IPS-20b (cell line): ENCODE results near the gene RDH5.

Experiments
- H3K27ac ChIP-seq: one replicate; pipeline ENCODE4 v1.5.1; 2013; ENCODE audit warnings: low read length
- H3K27me3 ChIP-seq: 2 replicates; pipeline ENCODE4 v1.6.1; 2013; ENCODE audit warnings: mild to moderate bottlenecking, low read length, inconsistent platforms; ENCODE audit not compliant: insufficient read depth
- H3K36me3 ChIP-seq: 2 replicates; pipeline ENCODE4 v1.6.1; 2013; ENCODE audit warnings: low read depth, mild to moderate bottlenecking, inconsistent platforms, low read length, moderate library complexity; ENCODE audit not compliant: insufficient read depth
- H3K4me1 ChIP-seq: 2 replicates; pipeline ENCODE4 v1.6.1; 2013; ENCODE audit warnings: mild to moderate bottlenecking, control low read depth, inconsistent platforms, low read length, moderate library complexity; ENCODE audit not compliant: insufficient read depth
- H3K4me3 ChIP-seq: 2 replicates; pipeline ENCODE4 v1.5.1; 2013; ENCODE audit warnings: mild to moderate bottlenecking, low read length, inconsistent platforms
- H3K9ac ChIP-seq: 2 replicates; pipeline ENCODE4 v1.6.1; 2013; ENCODE audit warnings: low read depth, mild to moderate bottlenecking, inconsistent platforms, low read length, moderate library complexity
- H3K9me3 ChIP-seq: 2 replicates; pipeline ENCODE4 v1.6.1; 2013; ENCODE audit warnings: mild to moderate bottlenecking, low read depth, low read length, inconsistent platforms; ENCODE audit not compliant: insufficient read depth

The RDH5 gene

GRCh38 chr12:55686366-55687010 lies 33.7 kb upstream of the RDH5 start:
- Histone ChIP-seq H3K4me1 (no peaks in the 10 kb centered on the region), H3K9me3 (no peaks in the 10 kb centered on the region), H3K4me3 (no peak overlapping the region), H3K27me3 (no peaks in the 10 kb centered on the region), H3K9ac (no peak overlapping the region), H3K36me3 (peaks cover 17% of the 10 kb centered on the region), H3K27ac (no peak overlapping the region)

- Histone ChIP-seq H3K27ac (no peak overlapping the region), H3K27me3 (no peaks in the 10 kb centered on the region), H3K9ac (no peak overlapping the region), H3K4me1 (no peaks in the 10 kb centered on the region), H3K9me3 (no peaks in the 10 kb centered on the region), H3K36me3 (peaks cover 28% of the 10 kb centered on the region), H3K4me3 (no peak overlapping the region)
These were observed 32.4 kb upstream of the RDH5 start for GRCh38 chr12:55687746-55688145.

- H3K27ac ChIP-seq, result no peak overlapping the region
- no peak overlapping the region for H3K9ac ChIP-seq
- H3K9me3 ChIP-seq, result no peaks in the 10 kb centered on the region
- no peaks in the 10 kb centered on the region for H3K4me1 ChIP-seq
- H3K4me3 ChIP-seq, result no peak overlapping the region
- H3K36me3 ChIP-seq, result peaks cover 35% of the 10 kb centered on the region
- no peaks in the 10 kb centered on the region for H3K27me3 ChIP-seq
These were observed 31.2 kb upstream of the RDH5 start for GRCh38 chr12:55688716-55689655.

- Histone ChIP-seq H3K27me3 (no peaks in the 10 kb centered on the region), H3K27ac (no peak overlapping the region), H3K9ac (no peak overlapping the region), H3K4me3 (no peak overlapping the region), H3K9me3 (no peaks in the 10 kb centered on the region), H3K4me1 (no peaks in the 10 kb centered on the region), H3K36me3 (peaks cover 45% of the 10 kb centered on the region)
These were observed 27.4 kb upstream of the RDH5 start for GRCh38 chr12:55692631-55693322.

- Histone ChIP-seq H3K27ac (no peak overlapping the region), H3K9ac (no peak overlapping the region), H3K27me3 (no peaks in the 10 kb centered on the region), H3K4me3 (no peak overlapping the region), H3K4me1 (no peaks in the 10 kb centered on the region), H3K36me3 (peaks cover 39% of the 10 kb centered on the region), H3K9me3 (no peaks in the 10 kb centered on the region)
These were observed 26.6 kb upstream of the RDH5 start for GRCh38 chr12:55693323-55694187.

GRCh38 chr12:55694188-55694515 lies 26.0 kb upstream of the RDH5 start:
- Histone ChIP-seq H3K36me3 (peaks cover 39% of the 10 kb centered on the region), H3K9me3 (no peaks in the 10 kb centered on the region), H3K9ac (no peak overlapping the region), H3K27me3 (no peaks in the 10 kb centered on the region), H3K4me1 (no peaks in the 10 kb centered on the region), H3K27ac (no peak overlapping the region), H3K4me3 (no peak overlapping the region)

GRCh38 chr12:55694651-55695050 lies 25.5 kb upstream of the RDH5 start:
- no peak overlapping the region for H3K27ac ChIP-seq
- no peaks in the 10 kb centered on the region for H3K4me1 ChIP-seq
- H3K27me3 ChIP-seq, result no peaks in the 10 kb centered on the region
- H3K4me3 ChIP-seq, result no peak overlapping the region
- H3K36me3 ChIP-seq, result peaks cover 39% of the 10 kb centered on the region
- no peaks in the 10 kb centered on the region for H3K9me3 ChIP-seq
- H3K9ac ChIP-seq, result no peak overlapping the region

GRCh38 chr12:55695349-55695748 lies 24.8 kb upstream of the RDH5 start:
- H3K4me1 ChIP-seq, result no peaks in the 10 kb centered on the region
- H3K4me3 ChIP-seq, result no peak overlapping the region
- peaks cover 39% of the 10 kb centered on the region for H3K36me3 ChIP-seq
- no peak overlapping the region for H3K9ac ChIP-seq
- no peak overlapping the region for H3K27ac ChIP-seq
- H3K9me3 ChIP-seq, result no peaks in the 10 kb centered on the region
- no peaks in the 10 kb centered on the region for H3K27me3 ChIP-seq

GRCh38 chr12:55696141-55696540 lies 24.1 kb upstream of the RDH5 start:
- Histone ChIP-seq H3K9me3 (no peaks in the 10 kb centered on the region), H3K36me3 (peaks cover 39% of the 10 kb centered on the region), H3K27ac (no peak overlapping the region), H3K27me3 (no peaks in the 10 kb centered on the region), H3K4me3 (no peak overlapping the region), H3K4me1 (no peaks in the 10 kb centered on the region), H3K9ac (no peak overlapping the region)

- no peak overlapping the region for H3K27ac ChIP-seq
- H3K36me3 ChIP-seq, result peaks cover 35% of the 10 kb centered on the region
- no peaks in the 10 kb centered on the region for H3K4me1 ChIP-seq
- H3K9ac ChIP-seq, result no peak overlapping the region
- no peaks in the 10 kb centered on the region for H3K9me3 ChIP-seq
- no peaks in the 10 kb centered on the region for H3K27me3 ChIP-seq
- no peak overlapping the region for H3K4me3 ChIP-seq
These were observed 23.3 kb upstream of the RDH5 start for GRCh38 chr12:55696796-55697462.

GRCh38 chr12:55697686-55698085 lies 22.5 kb upstream of the RDH5 start:
- peaks cover 32% of the 10 kb centered on the region for H3K36me3 ChIP-seq
- no peak overlapping the region for H3K27ac ChIP-seq
- H3K9me3 ChIP-seq, result no peaks in the 10 kb centered on the region
- H3K4me3 ChIP-seq, result no peak overlapping the region
- no peaks in the 10 kb centered on the region for H3K4me1 ChIP-seq
- no peaks in the 10 kb centered on the region for H3K27me3 ChIP-seq
- no peak overlapping the region for H3K9ac ChIP-seq
